ENCODE results near the gene PI4KB.

GRCh38 chr1:151372058-151372934 is 45.1 kb upstream of the PI4KB start, which contains the start of gene SELENBP1:
- TF ChIP-seq CTCF (IDR thresholded peaks at IDR 0.05) (no peak), POLR2A (IDR thresholded peaks at IDR 0.05) (peak; percentile 47), POLR2AphosphoS5 (IDR thresholded peaks at IDR 0.05) (peak in 2 of 3 donors; percentile 58 to 71)

Measured in breast epithelium (tissue), 3 donors.